ENCODE measurements around the gene GTF2IRD1.
"Not testable (repeated sequence)": the region's sequence is repeated elsewhere in the genome, so short reads cannot be mapped to it uniquely, and the experiment has no call there.

The GTF2IRD1 gene

GRCh38 chr7:74502216-74502891, 48.6 kb downstream of the GTF2IRD1 start:
- TF ChIP-seq CTCF (IDR thresholded peaks at IDR 0.05; ENCODE audit: low read depth, low read length, missing control alignments), result no peak
- DNase-seq (ENCODE audit: extremely low read depth, low read depth), result no peak
- no peak overlapping the region for H3K4me3 ChIP-seq (replicated peaks; ENCODE audit: low read depth, low read length)

- no peak overlapping the region for H3K4me3 ChIP-seq (replicated peaks; ENCODE audit: low read depth, low read length)
- DNase-seq (ENCODE audit: extremely low read depth, low read depth), result no peak
- no peak for TF ChIP-seq CTCF (IDR thresholded peaks at IDR 0.05; ENCODE audit: low read depth, low read length, missing control alignments)
Observed at GRCh38 chr7:74503061-74503460, 49.4 kb downstream of the GTF2IRD1 start.

GRCh38 chr7:74503943-74504342, 50.2 kb downstream of the GTF2IRD1 start:
- no peak for TF ChIP-seq CTCF (IDR thresholded peaks at IDR 0.05; ENCODE audit: low read depth, low read length, missing control alignments)
- no peak for DNase-seq (ENCODE audit: extremely low read depth, low read depth)
- no peak overlapping the region for H3K4me3 ChIP-seq (replicated peaks; ENCODE audit: low read depth, low read length)

- DNase-seq (ENCODE audit: extremely low read depth, low read depth), result no peak
- H3K4me3 ChIP-seq (replicated peaks; ENCODE audit: low read depth, low read length), result no peak overlapping the region
- TF ChIP-seq CTCF (IDR thresholded peaks at IDR 0.05; ENCODE audit: low read depth, low read length, missing control alignments), result no peak
Observed at GRCh38 chr7:74505471-74506324, 52.0 kb downstream of the GTF2IRD1 start.

GRCh38 chr7:74506325-74506724, 52.6 kb downstream of the GTF2IRD1 start:
- H3K4me3 ChIP-seq (replicated peaks; ENCODE audit: low read depth, low read length), result no peak overlapping the region
- no peak for TF ChIP-seq CTCF (IDR thresholded peaks at IDR 0.05; ENCODE audit: low read depth, low read length, missing control alignments)
- DNase-seq (ENCODE audit: extremely low read depth, low read depth), result no peak

- H3K4me3 ChIP-seq (replicated peaks; ENCODE audit: low read depth, low read length), result no peak overlapping the region
- no peak for TF ChIP-seq CTCF (IDR thresholded peaks at IDR 0.05; ENCODE audit: low read depth, low read length, missing control alignments)
- DNase-seq (ENCODE audit: extremely low read depth, low read depth), result no peak
Observed at GRCh38 chr7:74507538-74508319, 54.0 kb downstream of the GTF2IRD1 start.

- DNase-seq (ENCODE audit: extremely low read depth, low read depth); H3K4me3 ChIP-seq (replicated peaks; ENCODE audit: low read depth, low read length): not testable (repeated sequence)
Observed at GRCh38 chr7:74509453-74509852, 55.7 kb downstream of the GTF2IRD1 start.
